Posterior vena cava (tissue), 2 donors: Measurements from ENCODE around the gene NYNRIN. TPM values are rescaled to one million over a fixed set of nuclear protein-coding genes. Genes with fewer than 3 reads are reported as not detected.
"Not testable (repeated sequence)": the region's sequence is repeated elsewhere in the genome, so short reads cannot be mapped to it uniquely, and the experiment has no call there.

Experiments used
- DNase-seq: peaks from one replicate; pipeline ENCODE4 v3.0.0-alpha.2; 2020; ENCODE audit warnings: low spot score
- intact Hi-C, 2 donors: fragments of 100-400 bp; cut with DNase I; formaldehyde crosslinking; loops; one replicate each; pipeline versions ENCODE4 v1.14.1 to v1.14.2; 2022 to 2023
- total RNA-seq, 2 donors: library from RNA; stranded (reverse); fragmentation: NEBNext Ultra II Directional; extraction: Animal tissue kit (Norgen Biotek cat#: 25700); gene quantifications; one replicate each; pipeline ENCODE4 v1.2.1, GENCODE V29; 2021
- donor health status: DM: yes; HTN: yes; CAD: no.
- donor health status: DM: yes; HTN: yes; CAD: no.

NYNRIN gene
- total RNA-seq, 2 donors from 2014 or later: 13.1 to 15.1 TPM

GRCh38 chr14:24437736-24438067 is 38.9 kb downstream of the NYNRIN start:
- no peak for DNase-seq
- intact Hi-C loops: loop anchor here (2.0 to 5.0 kb wide), 4 partner anchors 70 to 107 kb away; partner anchors contain the start of gene NFATC4 (in 1 of the 2)

- DNase-seq: no peak
- intact Hi-C loops: loop anchor here (5.0 kb wide), 2 partner anchors 71 to 106 kb away; partner anchors contain the start of gene NFATC4 (in 1 of the 2)
Observed at GRCh38 chr14:24438223-24439097, 39.7 kb downstream of the NYNRIN start.

- intact Hi-C loops: loop anchor here (5.0 kb wide), 2 partner anchors 72 to 107 kb away; partner anchors contain the start of gene NFATC4 (in 1 of the 2)
- DNase-seq: no peak
Observed at GRCh38 chr14:24439257-24439656, 40.5 kb downstream of the NYNRIN start.

- no peak for DNase-seq
Observed at GRCh38 chr14:24439830-24440605, 41.2 kb downstream of the NYNRIN start.

GRCh38 chr14:24440606-24441399 is 42.0 kb downstream of the NYNRIN start:
- intact Hi-C loops: loop anchor here in 1 of 2 donors (1.0 kb wide), 1 partner anchor 12 kb away; the partner anchor contains the start of genes CBLN3 and KHNYN
- no peak for DNase-seq

More at GRCh38 chr14:24439830-24440605, 41.2 kb downstream of the NYNRIN start:
- intact Hi-C loops: loop anchor here (5.0 kb wide), 2 partner anchors 73 to 108 kb away; partner anchors contain the start of gene NFATC4 (in 1 of the 2)

- intact Hi-C loops: loop anchor here in 1 of 2 donors (1.0 kb wide), 1 partner anchor 12 kb away; the partner anchor contains the start of genes CBLN3 and KHNYN
- DNase-seq: no peak
Observed at GRCh38 chr14:24441485-24441884, 42.7 kb downstream of the NYNRIN start.

GRCh38 chr14:24441904-24442239 is 43.1 kb downstream of the NYNRIN start:
- DNase-seq: no peak
- intact Hi-C loops: loop anchor here in 1 of 2 donors (1.0 kb wide), 1 partner anchor 13 kb away; the partner anchor contains the start of genes CBLN3 and KHNYN

- DNase-seq: peak; percentile 99
- intact Hi-C loops: no loop called here
Observed at GRCh38 chr14:24442240-24443052, 43.6 kb downstream of the NYNRIN start, which contains the start of gene SDR39U1. Gene SDR39U1, minus strand, starts transcription at chr14:24442776. Its CDS starts 7 bp downstream, at chr14:24442769.

- no peak for DNase-seq
- intact Hi-C loops: no loop called here
Observed at GRCh38 chr14:24443053-24443665, 44.4 kb downstream of the NYNRIN start.

GRCh38 chr14:24450828-24451227 is 52.0 kb downstream of the NYNRIN start:
- DNase-seq, intact Hi-C loops: not testable (repeated sequence)

GRCh38 chr14:24456980-24457379 is 58.2 kb downstream of the NYNRIN start:
- DNase-seq: no peak
- intact Hi-C loops: no loop called here

- DNase-seq: no peak
- intact Hi-C loops: no loop called here
Observed at GRCh38 chr14:24458736-24459135, 59.9 kb downstream of the NYNRIN start.

- DNase-seq: no peak
- intact Hi-C loops: no loop called here
Observed at GRCh38 chr14:24459331-24459730, 60.5 kb downstream of the NYNRIN start.

GRCh38 chr14:24461336-24461735 is 62.5 kb downstream of the NYNRIN start:
- intact Hi-C loops: no loop called here

GRCh38 chr14:24463017-24463883 is 64.4 kb downstream of the NYNRIN start:
- DNase-seq: no peak
- intact Hi-C loops: no loop called here

More at GRCh38 chr14:24461336-24461735, 62.5 kb downstream of the NYNRIN start:
- no peak for DNase-seq

GRCh38 chr14:24463884-24464785 is 65.3 kb downstream of the NYNRIN start:
- intact Hi-C loops: no loop called here
- no peak for DNase-seq
